ENCODE data around the gene DAP3. TPM values are rescaled to one million over a fixed set of nuclear protein-coding genes. Genes with fewer than 3 reads are reported as not detected.

Gene DAP3
- total and polyA plus RNA-seq, 9 of the 15 experiments (the other 6 are each of a cell fraction or from before 2014, with no cell fraction given): 155 to 484 (median 298) TPM

- TF ChIP-seq, protein P1, sequence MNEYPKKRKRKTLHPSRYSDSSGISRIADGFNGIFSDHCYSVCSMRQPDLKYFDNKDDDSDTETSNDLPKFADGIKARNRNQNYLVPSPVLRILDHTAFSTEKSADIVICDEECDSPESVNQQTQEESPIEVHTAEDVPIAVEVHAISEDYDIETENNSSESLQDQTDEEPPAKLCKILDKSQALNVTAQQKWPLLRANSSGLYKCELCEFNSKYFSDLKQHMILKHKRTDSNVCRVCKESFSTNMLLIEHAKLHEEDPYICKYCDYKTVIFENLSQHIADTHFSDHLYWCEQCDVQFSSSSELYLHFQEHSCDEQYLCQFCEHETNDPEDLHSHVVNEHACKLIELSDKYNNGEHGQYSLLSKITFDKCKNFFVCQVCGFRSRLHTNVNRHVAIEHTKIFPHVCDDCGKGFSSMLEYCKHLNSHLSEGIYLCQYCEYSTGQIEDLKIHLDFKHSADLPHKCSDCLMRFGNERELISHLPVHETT (CRISPR knock-in tag; conservative IDR thresholded peaks at IDR 0.05 in 1 of 2, IDR thresholded peaks at IDR 0.05 in 1 of 2): no peak
- TF ChIP-seq, protein P2, sequence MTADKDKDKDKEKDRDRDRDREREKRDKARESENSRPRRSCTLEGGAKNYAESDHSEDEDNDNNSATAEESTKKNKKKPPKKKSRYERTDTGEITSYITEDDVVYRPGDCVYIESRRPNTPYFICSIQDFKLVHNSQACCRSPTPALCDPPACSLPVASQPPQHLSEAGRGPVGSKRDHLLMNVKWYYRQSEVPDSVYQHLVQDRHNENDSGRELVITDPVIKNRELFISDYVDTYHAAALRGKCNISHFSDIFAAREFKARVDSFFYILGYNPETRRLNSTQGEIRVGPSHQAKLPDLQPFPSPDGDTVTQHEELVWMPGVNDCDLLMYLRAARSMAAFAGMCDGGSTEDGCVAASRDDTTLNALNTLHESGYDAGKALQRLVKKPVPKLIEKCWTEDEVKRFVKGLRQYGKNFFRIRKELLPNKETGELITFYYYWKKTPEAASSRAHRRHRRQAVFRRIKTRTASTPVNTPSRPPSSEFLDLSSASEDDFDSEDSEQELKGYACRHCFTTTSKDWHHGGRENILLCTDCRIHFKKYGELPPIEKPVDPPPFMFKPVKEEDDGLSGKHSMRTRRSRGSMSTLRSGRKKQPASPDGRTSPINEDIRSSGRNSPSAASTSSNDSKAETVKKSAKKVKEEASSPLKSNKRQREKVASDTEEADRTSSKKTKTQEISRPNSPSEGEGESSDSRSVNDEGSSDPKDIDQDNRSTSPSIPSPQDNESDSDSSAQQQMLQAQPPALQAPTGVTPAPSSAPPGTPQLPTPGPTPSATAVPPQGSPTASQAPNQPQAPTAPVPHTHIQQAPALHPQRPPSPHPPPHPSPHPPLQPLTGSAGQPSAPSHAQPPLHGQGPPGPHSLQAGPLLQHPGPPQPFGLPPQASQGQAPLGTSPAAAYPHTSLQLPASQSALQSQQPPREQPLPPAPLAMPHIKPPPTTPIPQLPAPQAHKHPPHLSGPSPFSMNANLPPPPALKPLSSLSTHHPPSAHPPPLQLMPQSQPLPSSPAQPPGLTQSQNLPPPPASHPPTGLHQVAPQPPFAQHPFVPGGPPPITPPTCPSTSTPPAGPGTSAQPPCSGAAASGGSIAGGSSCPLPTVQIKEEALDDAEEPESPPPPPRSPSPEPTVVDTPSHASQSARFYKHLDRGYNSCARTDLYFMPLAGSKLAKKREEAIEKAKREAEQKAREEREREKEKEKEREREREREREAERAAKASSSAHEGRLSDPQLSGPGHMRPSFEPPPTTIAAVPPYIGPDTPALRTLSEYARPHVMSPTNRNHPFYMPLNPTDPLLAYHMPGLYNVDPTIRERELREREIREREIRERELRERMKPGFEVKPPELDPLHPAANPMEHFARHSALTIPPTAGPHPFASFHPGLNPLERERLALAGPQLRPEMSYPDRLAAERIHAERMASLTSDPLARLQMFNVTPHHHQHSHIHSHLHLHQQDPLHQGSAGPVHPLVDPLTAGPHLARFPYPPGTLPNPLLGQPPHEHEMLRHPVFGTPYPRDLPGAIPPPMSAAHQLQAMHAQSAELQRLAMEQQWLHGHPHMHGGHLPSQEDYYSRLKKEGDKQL (CRISPR knock-in tag; IDR thresholded peaks at IDR 0.05; ENCODE audit: borderline replicate concordance): no peak
- no peak for TF ChIP-seq FOXP1 (CRISPR knock-in tag; IDR thresholded peaks at IDR 0.05)
- no peak for TF ChIP-seq E4F1 (CRISPR knock-in tag; IDR thresholded peaks at IDR 0.05; ENCODE audit: borderline replicate concordance)
- TF ChIP-seq POLR2AphosphoS5 (IDR thresholded peaks at IDR 0.05; ENCODE audit: control insufficient read depth, insufficient read depth, low read depth, low read length): no peak
- no peak for TF ChIP-seq TARDBP (IDR thresholded peaks at IDR 0.05)
- no peak for TF ChIP-seq GTF2A2 (tag; IDR thresholded peaks at IDR 0.05)
- peak; percentile 61; the same call in 1 of the 2 replicates for TF ChIP-seq TCF3 (CRISPR knock-in tag; IDR thresholded peaks at IDR 0.05)
- TF ChIP-seq PHB2 (IDR thresholded peaks at IDR 0.05; ENCODE audit: low read depth): no peak
- no peak for TF ChIP-seq NR4A1 (CRISPR knock-in tag; IDR thresholded peaks at IDR 0.05)
- no peak for TF ChIP-seq NR4A1 (tag; IDR thresholded peaks at IDR 0.05)
- TF ChIP-seq CBFA2T3 (IDR thresholded peaks at IDR 0.05): peak; percentile 69
- peak; percentile 67 for TF ChIP-seq ARID1B (IDR thresholded peaks at IDR 0.05)
- no peak for TF ChIP-seq MIER1 (IDR thresholded peaks at IDR 0.05; ENCODE audit: low read depth)
- TF ChIP-seq CBFA2T2 (conservative IDR thresholded peaks at IDR 0.05): peak; percentile 41; the same call in 1 of the 2 replicates
- no peak for TF ChIP-seq TAF15 (IDR thresholded peaks at IDR 0.05; ENCODE audit: low read depth, low read length)
- TF ChIP-seq DPF2 (IDR thresholded peaks at IDR 0.05): 0 out of 2 replicates have a peak, but pooled peaks have one; percentile 33
- TF ChIP-seq SUPT5H (IDR thresholded peaks at IDR 0.05): no peak
- TF ChIP-seq TCF7 (IDR thresholded peaks at IDR 0.05; ENCODE audit: borderline replicate concordance): no peak
- 0 out of 2 replicates have a peak, but pooled peaks have one; percentile 17 for TF ChIP-seq NCOR1 (IDR thresholded peaks at IDR 0.05)
These were observed 48.5 kb upstream of the DAP3 start (continued) for GRCh38 chr1:155640367-155640766.
